ENCODE measurements around the gene USP36. TPM values are rescaled to one million over a fixed set of nuclear protein-coding genes. Genes with fewer than 3 reads are reported as not detected.

USP36 gene
- total and polyA plus RNA-seq, 4 donors: 5.9 to 68.1 (median 49.0) TPM

DNA sequence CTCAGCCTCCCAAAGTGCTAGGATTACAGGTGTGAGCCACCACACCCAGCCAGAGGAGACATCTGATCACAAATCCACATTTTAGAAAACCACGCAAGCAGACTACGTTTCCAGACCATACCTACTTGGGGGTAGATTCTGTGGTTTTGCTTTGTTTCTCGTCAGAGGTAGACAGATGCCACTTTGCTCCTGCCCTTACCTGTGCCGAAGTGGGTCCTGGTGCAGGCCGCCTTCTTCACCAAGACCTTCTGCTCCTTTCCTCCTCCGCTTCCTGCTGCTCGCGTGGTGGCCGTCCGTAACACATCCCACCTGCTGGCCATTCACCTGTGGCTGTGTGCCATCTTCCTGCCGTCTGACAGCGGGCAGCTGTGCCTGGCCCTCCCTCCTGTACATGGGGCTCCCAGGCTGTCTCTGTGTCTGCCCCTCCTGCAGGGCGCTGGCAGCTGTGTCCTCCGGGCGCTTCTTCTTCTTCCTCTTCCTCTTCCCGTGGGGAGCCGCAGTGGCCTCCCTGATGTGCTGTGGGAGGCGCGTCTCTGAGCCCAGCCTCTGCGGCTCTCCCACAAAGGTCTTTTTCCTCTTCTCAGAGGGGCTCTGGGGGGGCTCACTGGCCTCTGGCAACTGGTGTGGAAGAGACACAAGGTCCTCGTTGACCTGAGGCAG, 37.3 kb downstream of the USP36 start:
- intact Hi-C loops (cut with DNase I): no loop called here
- no peak overlapping the region for H3K27ac ChIP-seq (ENCODE audit: low read depth in 1 of 2, low read length in 2 of 2)
- no peak overlapping the region for H3K4me3 ChIP-seq (ENCODE audit: low read length in 2 of 2)
- peaks cover 3 to 18% of the 10 kb centered on the region in 2 donors for H3K36me3 ChIP-seq (ENCODE audit: control insufficient read depth in 1 of 2, insufficient read depth in 2 of 2, low read length in 1 of 2)
- no peaks in the 10 kb centered on the region for H3K27me3 ChIP-seq (ENCODE audit: control insufficient read depth in 1 of 2, insufficient read depth in 2 of 2, low read length in 1 of 2)
- ATAC-seq (ENCODE audit: low FRiP score): no peak
- DNase-seq: peak in 1 of 2 donors; percentile 67
- H3K4me1 ChIP-seq (ENCODE audit: control insufficient read depth in 1 of 2, insufficient read depth in 2 of 2, low read length in 2 of 2): no peaks in the 10 kb centered on the region
- WGBS, 2 donors: 89 to 92% methylated on average over 21 of the region's 21 CpGs
- H3K9me3 ChIP-seq (ENCODE audit: control insufficient read depth, low read length): no peaks in the 10 kb centered on the region

- DNase-seq (peak in 1 of 2 donors; percentile 48), ATAC-seq (ENCODE audit: low FRiP score) (no peak)
- H3K27ac ChIP-seq (ENCODE audit: low read depth in 1 of 2, low read length in 2 of 2): no peak overlapping the region
- H3K4me3 ChIP-seq (ENCODE audit: low read length in 2 of 2): no peak overlapping the region
- no peaks in the 10 kb centered on the region for H3K27me3 ChIP-seq (ENCODE audit: control insufficient read depth in 1 of 2, insufficient read depth in 2 of 2, low read length in 1 of 2)
- H3K9me3 ChIP-seq (ENCODE audit: control insufficient read depth, low read length): no peaks in the 10 kb centered on the region
- H3K36me3 ChIP-seq (ENCODE audit: control insufficient read depth in 1 of 2, insufficient read depth in 2 of 2, low read length in 1 of 2): peaks cover 3 to 20% of the 10 kb centered on the region in 2 donors
- intact Hi-C loops (cut with DNase I): no loop called here
- whole genome bisulfite sequencing, 2 donors: 92 to 94% methylated on average over 14 of the region's 14 CpGs
- no peaks in the 10 kb centered on the region for H3K4me1 ChIP-seq (ENCODE audit: control insufficient read depth in 1 of 2, insufficient read depth in 2 of 2, low read length in 2 of 2)
These were observed 38.2 kb downstream of the USP36 start for GRCh38 chr17:78802459-78802858.

DNA sequence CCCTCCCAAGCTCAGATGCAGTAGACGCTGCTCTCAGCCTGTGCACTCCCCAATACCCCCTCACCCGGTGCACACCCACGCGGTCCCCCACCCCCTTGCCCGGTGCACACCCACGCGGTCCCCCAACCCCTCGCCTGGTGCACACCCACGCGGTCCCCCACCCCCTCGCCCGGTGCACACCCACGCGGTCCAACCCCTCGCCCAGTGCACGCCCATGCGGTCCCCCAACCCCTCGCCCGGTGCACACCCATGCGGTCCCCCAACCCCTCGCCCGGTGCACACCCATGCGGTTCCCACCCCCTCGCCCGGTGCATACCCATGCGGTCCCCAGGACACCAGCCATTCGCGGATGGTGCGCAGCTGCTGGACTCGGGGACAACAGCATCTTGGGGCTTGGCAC, 38.6 kb downstream of the USP36 start:
- Histone ChIP-seq H3K4me3 (ENCODE audit: low read length in 2 of 2) (no peak overlapping the region), H3K27ac (ENCODE audit: low read depth in 1 of 2, low read length in 2 of 2) (no peak overlapping the region), H3K36me3 (ENCODE audit: control insufficient read depth in 1 of 2, insufficient read depth in 2 of 2, low read length in 1 of 2) (peaks cover 3 to 24% of the 10 kb centered on the region in 2 donors), H3K27me3 (ENCODE audit: control insufficient read depth in 1 of 2, insufficient read depth in 2 of 2, low read length in 1 of 2) (no peaks in the 10 kb centered on the region), H3K9me3 (ENCODE audit: control insufficient read depth, low read length) (no peaks in the 10 kb centered on the region), H3K4me1 (ENCODE audit: control insufficient read depth in 1 of 2, insufficient read depth in 2 of 2, low read length in 2 of 2) (no peaks in the 10 kb centered on the region)
- intact Hi-C loops (cut with DNase I): no loop called here
- ATAC-seq (ENCODE audit: low FRiP score) (no peak), DNase-seq (peak in 1 of 2 donors; percentile 42)
- 88 to 94% methylated on average over 28 to 30 of the region's 30 CpGs for WGBS, 2 donors

- ATAC-seq (ENCODE audit: low FRiP score): no peak
- no peaks in the 10 kb centered on the region for H3K27me3 ChIP-seq (ENCODE audit: control insufficient read depth in 1 of 2, insufficient read depth in 2 of 2, low read length in 1 of 2)
- no peaks in the 10 kb centered on the region for H3K4me1 ChIP-seq (ENCODE audit: control insufficient read depth in 1 of 2, insufficient read depth in 2 of 2, low read length in 2 of 2)
- H3K4me3 ChIP-seq (ENCODE audit: low read length in 2 of 2): no peak overlapping the region
- peaks cover 0 to 25% of the 10 kb centered on the region in 2 donors for H3K36me3 ChIP-seq (ENCODE audit: control insufficient read depth in 1 of 2, insufficient read depth in 2 of 2, low read length in 1 of 2)
- peak in 1 of 2 donors; percentile 41 for DNase-seq
- H3K9me3 ChIP-seq (ENCODE audit: control insufficient read depth, low read length): no peaks in the 10 kb centered on the region
- WGBS, 2 donors: 88 to 93% methylated on average over 17 to 18 of the region's 18 CpGs
- intact Hi-C loops (cut with DNase I): no loop called here
- H3K27ac ChIP-seq (ENCODE audit: low read depth in 1 of 2, low read length in 2 of 2): no peak overlapping the region
These were observed 40.3 kb downstream of the USP36 start for GRCh38 chr17:78800132-78800931.

DNA sequence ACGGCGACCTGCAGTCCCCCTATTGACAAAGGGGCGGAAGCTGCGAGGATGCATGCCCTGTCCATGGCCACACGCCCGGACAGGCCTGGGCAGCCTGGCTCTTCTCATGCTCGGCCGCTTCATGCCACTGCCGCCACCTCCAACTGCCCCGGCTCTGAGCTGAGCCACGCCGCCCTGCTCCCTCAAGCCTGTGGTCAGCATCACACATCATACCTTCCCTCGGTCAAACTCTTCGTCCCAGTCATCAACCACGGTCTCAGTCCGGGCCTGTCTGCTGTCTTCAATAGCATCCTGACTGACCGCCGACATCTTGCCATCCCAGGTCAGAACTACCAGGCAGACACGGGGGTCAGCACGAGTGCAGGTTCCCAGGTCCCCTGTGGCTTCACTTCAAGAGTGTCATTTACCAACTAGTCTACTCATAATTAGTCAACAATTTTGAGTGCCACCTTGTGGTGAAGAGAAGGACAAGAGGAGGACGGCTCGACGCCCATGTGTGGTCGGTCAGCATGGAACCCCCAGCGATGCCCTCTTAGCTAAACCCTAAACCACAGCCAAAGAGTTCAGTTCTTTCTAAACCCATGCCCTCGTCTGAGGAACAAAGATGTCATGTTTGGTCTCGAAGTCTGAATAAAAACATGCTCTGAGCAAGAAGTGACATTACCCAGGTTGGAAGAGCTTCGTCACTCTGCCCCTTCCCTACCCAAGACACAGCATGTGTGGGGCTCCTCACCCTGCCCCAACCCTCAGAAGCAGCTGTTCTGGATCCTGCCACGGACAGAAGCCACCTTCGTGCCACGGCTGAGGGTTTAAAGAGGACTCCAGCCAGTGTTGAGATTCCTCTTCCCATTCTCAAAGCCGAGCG, 41.7 kb downstream of the USP36 start:
- Histone ChIP-seq H3K27ac (ENCODE audit: low read depth in 1 of 2, low read length in 2 of 2) (no peak overlapping the region), H3K27me3 (ENCODE audit: control insufficient read depth in 1 of 2, insufficient read depth in 2 of 2, low read length in 1 of 2) (no peaks in the 10 kb centered on the region), H3K9me3 (ENCODE audit: control insufficient read depth, low read length) (no peaks in the 10 kb centered on the region), H3K36me3 (ENCODE audit: control insufficient read depth in 1 of 2, insufficient read depth in 2 of 2, low read length in 1 of 2) (peaks cover 0 to 23% of the 10 kb centered on the region in 2 donors), H3K4me1 (ENCODE audit: control insufficient read depth in 1 of 2, insufficient read depth in 2 of 2, low read length in 2 of 2) (no peaks in the 10 kb centered on the region), H3K4me3 (ENCODE audit: low read length in 2 of 2) (no peak overlapping the region)
- DNase-seq (peak in 1 of 2 donors; percentile 33), ATAC-seq (ENCODE audit: low FRiP score) (no peak)
- WGBS, 2 donors: 81 to 82% methylated on average over 33 of the region's 33 CpGs
- intact Hi-C loops (cut with DNase I): no loop called here

DNA sequence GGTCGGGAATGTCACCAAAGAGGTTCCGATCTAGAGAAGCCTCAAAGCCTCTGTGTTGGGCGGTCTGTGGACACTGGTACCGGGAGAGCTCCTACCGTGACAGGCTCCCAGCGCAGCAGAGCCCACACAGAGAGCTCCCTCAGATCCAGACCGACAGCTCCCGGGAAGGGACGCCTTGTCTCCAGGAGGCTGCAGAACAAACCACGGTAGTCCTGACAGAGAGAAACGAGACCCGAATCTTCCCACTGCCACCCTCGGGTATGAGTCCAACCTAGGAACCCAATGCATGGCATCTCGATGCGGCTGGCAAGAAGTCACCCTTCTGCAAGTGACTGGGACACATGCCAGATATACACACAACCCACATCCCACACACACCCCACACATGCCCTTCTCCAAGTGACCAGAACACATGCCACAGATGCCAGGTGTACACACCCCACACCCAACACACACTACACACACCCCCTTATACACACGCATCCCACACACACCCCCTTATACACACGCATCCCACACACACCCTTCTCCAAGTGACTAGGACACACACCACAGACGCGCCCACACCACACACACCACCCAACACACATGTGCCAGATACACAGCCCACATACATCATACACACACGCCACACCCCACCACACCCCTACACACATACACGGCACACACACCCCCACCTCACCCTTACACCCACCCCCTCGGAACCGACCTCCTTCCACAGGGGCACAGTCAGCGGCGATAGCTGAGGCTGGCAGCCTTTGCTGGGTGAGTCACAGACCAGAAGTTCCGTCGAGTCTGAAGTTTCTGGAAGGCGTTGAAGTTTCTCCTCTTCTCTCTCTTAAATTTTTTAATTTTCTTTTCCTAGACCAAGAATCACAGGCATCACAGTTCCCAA, 42.7 kb downstream of the USP36 start:
- Histone ChIP-seq H3K4me1 (ENCODE audit: control insufficient read depth in 1 of 2, insufficient read depth in 2 of 2, low read length in 2 of 2) (no peaks in the 10 kb centered on the region), H3K4me3 (ENCODE audit: low read length in 2 of 2) (no peak overlapping the region), H3K27ac (ENCODE audit: low read depth in 1 of 2, low read length in 2 of 2) (no peak overlapping the region), H3K9me3 (ENCODE audit: control insufficient read depth, low read length) (no peaks in the 10 kb centered on the region), H3K36me3 (ENCODE audit: control insufficient read depth in 1 of 2, insufficient read depth in 2 of 2, low read length in 1 of 2) (peaks cover 0 to 16% of the 10 kb centered on the region in 2 donors), H3K27me3 (ENCODE audit: control insufficient read depth in 1 of 2, insufficient read depth in 2 of 2, low read length in 1 of 2) (no peaks in the 10 kb centered on the region)
- intact Hi-C loops (cut with DNase I): no loop called here
- DNase-seq: peak; percentile 11 to 35
- ATAC-seq (ENCODE audit: low FRiP score): no peak
- WGBS, 2 donors: 80 to 84% methylated on average over 28 of the region's 28 CpGs

DNA sequence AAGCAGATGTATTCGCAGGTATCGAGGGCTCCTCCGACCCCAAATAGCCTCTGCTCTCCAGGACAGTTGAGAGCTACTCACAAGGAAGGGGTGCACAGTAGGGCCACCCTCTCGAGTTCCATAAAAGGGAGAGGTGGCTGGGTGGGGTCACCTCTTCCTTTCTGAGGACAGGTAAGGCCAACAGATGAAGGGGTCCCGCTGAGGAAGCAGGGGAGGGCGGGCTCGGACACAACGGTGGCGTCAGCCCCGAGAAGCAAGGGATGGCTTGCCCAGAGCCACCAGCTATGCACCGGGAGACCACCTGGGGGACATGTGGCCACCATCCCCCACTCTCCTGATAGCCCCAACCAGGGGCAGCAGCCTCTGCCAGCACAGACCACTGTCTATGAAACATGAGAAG, 43.4 kb downstream of the USP36 start:
- H3K27me3 ChIP-seq (ENCODE audit: control insufficient read depth in 1 of 2, insufficient read depth in 2 of 2, low read length in 1 of 2): no peaks in the 10 kb centered on the region
- no peak overlapping the region for H3K4me3 ChIP-seq (ENCODE audit: low read length in 2 of 2)
- ATAC-seq (ENCODE audit: low FRiP score) (no peak), DNase-seq (peak; percentile 40 to 54)
- no peaks in the 10 kb centered on the region for H3K9me3 ChIP-seq (ENCODE audit: control insufficient read depth, low read length)
- no peaks in the 10 kb centered on the region for H3K4me1 ChIP-seq (ENCODE audit: control insufficient read depth in 1 of 2, insufficient read depth in 2 of 2, low read length in 2 of 2)
- intact Hi-C loops (cut with DNase I): no loop called here
- 88 to 92% methylated on average over 11 of the region's 11 CpGs for WGBS, 2 donors
- peaks cover 0 to 12% of the 10 kb centered on the region in 2 donors for H3K36me3 ChIP-seq (ENCODE audit: control insufficient read depth in 1 of 2, insufficient read depth in 2 of 2, low read length in 1 of 2)
- no peak overlapping the region for H3K27ac ChIP-seq (ENCODE audit: low read depth in 1 of 2, low read length in 2 of 2)

- WGBS, 2 donors: 89 to 92% methylated on average over 11 of the region's 11 CpGs
- DNase-seq (peak; percentile 21 to 40), ATAC-seq (ENCODE audit: low FRiP score) (no peak)
- Histone ChIP-seq H3K36me3 (ENCODE audit: control insufficient read depth in 1 of 2, insufficient read depth in 2 of 2, low read length in 1 of 2) (peaks cover 0 to 11% of the 10 kb centered on the region in 2 donors), H3K9me3 (ENCODE audit: control insufficient read depth, low read length) (no peaks in the 10 kb centered on the region), H3K27me3 (ENCODE audit: control insufficient read depth in 1 of 2, insufficient read depth in 2 of 2, low read length in 1 of 2) (no peaks in the 10 kb centered on the region), H3K4me1 (ENCODE audit: control insufficient read depth in 1 of 2, insufficient read depth in 2 of 2, low read length in 2 of 2) (no peaks in the 10 kb centered on the region), H3K4me3 (ENCODE audit: low read length in 2 of 2) (no peak overlapping the region), H3K27ac (ENCODE audit: low read depth in 1 of 2, low read length in 2 of 2) (no peak overlapping the region)
- intact Hi-C loops (cut with DNase I): no loop called here
These were observed 44.1 kb downstream of the USP36 start for GRCh38 chr17:78796517-78796900.

Data from aorta (tissue), 5 donors.